WTC11 (cell line): ENCODE data around the gene PRELID3B.

Source experiments
- ATF2 ChIP-seq: sonication (generic); formaldehyde crosslinking; IDR thresholded peaks from 2 replicates; pipeline ENCODE4 v1.8.1; 2022; ENCODE audit warnings: low read depth, missing genetic modification reagents, borderline replicate concordance
- ATF3 ChIP-seq: sonication (generic); formaldehyde crosslinking; conservative IDR thresholded peaks from 2 replicates; pipeline ENCODE4 v1.8.1; 2022; ENCODE audit warnings: mild to moderate bottlenecking, missing genetic modification reagents
- CREB1 ChIP-seq: sonication (generic); formaldehyde crosslinking; IDR thresholded peaks from 2 replicates; pipeline ENCODE4 v1.8.0; 2023; ENCODE audit warnings: mild to moderate bottlenecking, missing genetic modification reagents
- CREM ChIP-seq: sonication (generic); formaldehyde crosslinking; IDR thresholded peaks from 2 replicates; pipeline ENCODE4 v1.8.1; 2022; ENCODE audit warnings: mild to moderate bottlenecking, missing genetic modification reagents, moderate library complexity
- ELF4 ChIP-seq: sonication (generic); formaldehyde crosslinking; IDR thresholded peaks from 2 replicates; pipeline ENCODE4 v1.8.1; 2022; ENCODE audit warnings: low read depth, mild to moderate bottlenecking, moderate library complexity, missing genetic modification reagents
- ESRRA ChIP-seq: sonication (generic); formaldehyde crosslinking; IDR thresholded peaks from 2 replicates; pipeline ENCODE4 v1.8.1; 2022; ENCODE audit warnings: mild to moderate bottlenecking, missing genetic modification reagents, borderline replicate concordance
- IRF2 ChIP-seq: sonication (generic); formaldehyde crosslinking; IDR thresholded peaks from 2 replicates; pipeline ENCODE4 v1.8.0; 2022; ENCODE audit warnings: low read depth, missing genetic modification reagents, borderline replicate concordance
- NFE2L1 ChIP-seq: sonication (generic); formaldehyde crosslinking; IDR thresholded peaks from 2 replicates; pipeline ENCODE4 v1.8.1; 2023; ENCODE audit warnings: missing genetic modification reagents
- NR2C2 ChIP-seq: sonication (generic); formaldehyde crosslinking; IDR thresholded peaks from 2 replicates; pipeline ENCODE4 v1.8.0; 2022; ENCODE audit warnings: mild to moderate bottlenecking, missing genetic modification reagents
- ZNF121 ChIP-seq: sonication (generic); formaldehyde crosslinking; IDR thresholded peaks from 2 replicates; pipeline ENCODE4 v1.8.0; 2023; ENCODE audit warnings: missing genetic modification reagents
- ZNF317 ChIP-seq: sonication (generic); formaldehyde crosslinking; IDR thresholded peaks from 2 replicates; pipeline ENCODE4 v1.8.1; 2023; ENCODE audit warnings: low read depth, mild to moderate bottlenecking, moderate library complexity, missing genetic modification reagents, borderline replicate concordance
- TF ChIP-seq, protein P1 (sequence below): fragments of 200-600 bp; IDR thresholded peaks from 2 replicates; pipeline ENCODE4 v1.8.0; 2022; ENCODE audit warnings: antibody characterized with exemption
- TF ChIP-seq, protein P2 (sequence below): sonication (generic); formaldehyde crosslinking; IDR thresholded peaks from 2 replicates; pipeline ENCODE4 v1.8.1; 2023; ENCODE audit warnings: mild to moderate bottlenecking, missing genetic modification reagents, moderate library complexity
- TF ChIP-seq, protein P3 (sequence below): fragments of 250-450 bp; sonication (Bioruptor Pico); IDR thresholded peaks from 2 replicates; pipeline ENCODE4 v1.9.0; 2021; ENCODE audit warnings: mild to moderate bottlenecking

DNA sequence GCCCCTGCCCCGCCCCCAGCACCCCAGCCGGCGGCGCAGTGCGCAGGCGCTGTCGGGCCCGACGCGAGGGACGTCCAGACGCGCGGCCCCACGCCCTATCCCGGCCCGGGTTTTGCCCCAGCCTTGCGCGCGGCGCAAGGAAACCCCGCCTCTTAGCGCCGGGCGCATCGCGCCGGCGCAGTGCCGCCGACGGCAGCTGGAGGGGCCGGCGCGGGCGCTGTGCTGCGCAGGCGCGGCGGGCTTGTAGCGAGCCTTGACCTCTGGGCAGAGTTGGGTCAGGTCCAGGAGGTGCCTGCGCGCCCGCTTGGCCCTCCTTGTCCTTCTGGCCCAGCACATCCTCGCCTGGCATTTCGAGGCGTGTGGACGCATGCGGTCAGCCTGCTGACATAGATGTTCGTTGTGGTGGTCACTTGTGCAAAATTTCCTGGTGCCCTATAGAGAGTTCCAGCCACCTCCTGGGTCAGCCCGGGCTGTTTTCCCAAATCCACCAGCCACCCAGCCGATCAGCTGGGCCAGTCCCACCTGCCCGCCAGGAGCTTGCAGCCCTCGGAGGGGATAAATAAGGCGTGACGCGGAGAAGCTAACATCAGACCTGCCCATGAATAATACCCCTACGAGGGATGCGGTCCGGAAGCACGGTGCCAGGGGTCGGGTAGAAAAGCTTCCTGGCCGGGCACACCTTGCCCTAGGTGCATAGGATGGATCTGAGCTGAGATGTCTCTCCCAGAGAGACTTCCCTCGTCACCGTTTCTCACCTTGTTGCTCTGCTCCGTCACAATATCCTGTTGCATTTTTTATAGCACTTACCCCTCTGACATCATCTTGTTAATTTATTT is 428 bp upstream of the PRELID3B start:
- TF ChIP-seq IRF2 (CRISPR knock-in tag) (no peak), ZNF317 (no peak), ATF3 (CRISPR knock-in tag) (no peak), CREM (CRISPR knock-in tag) (no peak), CREB1 (CRISPR knock-in tag) (no peak), NR2C2 (CRISPR knock-in tag) (no peak), ESRRA (CRISPR knock-in tag) (no peak), NFE2L1 (no peak), ZNF121 (CRISPR knock-in tag) (no peak), ATF2 (CRISPR knock-in tag) (no peak), ELF4 (CRISPR knock-in tag) (no peak)
- TF ChIP-seq, protein P1, sequence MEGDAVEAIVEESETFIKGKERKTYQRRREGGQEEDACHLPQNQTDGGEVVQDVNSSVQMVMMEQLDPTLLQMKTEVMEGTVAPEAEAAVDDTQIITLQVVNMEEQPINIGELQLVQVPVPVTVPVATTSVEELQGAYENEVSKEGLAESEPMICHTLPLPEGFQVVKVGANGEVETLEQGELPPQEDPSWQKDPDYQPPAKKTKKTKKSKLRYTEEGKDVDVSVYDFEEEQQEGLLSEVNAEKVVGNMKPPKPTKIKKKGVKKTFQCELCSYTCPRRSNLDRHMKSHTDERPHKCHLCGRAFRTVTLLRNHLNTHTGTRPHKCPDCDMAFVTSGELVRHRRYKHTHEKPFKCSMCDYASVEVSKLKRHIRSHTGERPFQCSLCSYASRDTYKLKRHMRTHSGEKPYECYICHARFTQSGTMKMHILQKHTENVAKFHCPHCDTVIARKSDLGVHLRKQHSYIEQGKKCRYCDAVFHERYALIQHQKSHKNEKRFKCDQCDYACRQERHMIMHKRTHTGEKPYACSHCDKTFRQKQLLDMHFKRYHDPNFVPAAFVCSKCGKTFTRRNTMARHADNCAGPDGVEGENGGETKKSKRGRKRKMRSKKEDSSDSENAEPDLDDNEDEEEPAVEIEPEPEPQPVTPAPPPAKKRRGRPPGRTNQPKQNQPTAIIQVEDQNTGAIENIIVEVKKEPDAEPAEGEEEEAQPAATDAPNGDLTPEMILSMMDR: no peak
- TF ChIP-seq, protein P2, sequence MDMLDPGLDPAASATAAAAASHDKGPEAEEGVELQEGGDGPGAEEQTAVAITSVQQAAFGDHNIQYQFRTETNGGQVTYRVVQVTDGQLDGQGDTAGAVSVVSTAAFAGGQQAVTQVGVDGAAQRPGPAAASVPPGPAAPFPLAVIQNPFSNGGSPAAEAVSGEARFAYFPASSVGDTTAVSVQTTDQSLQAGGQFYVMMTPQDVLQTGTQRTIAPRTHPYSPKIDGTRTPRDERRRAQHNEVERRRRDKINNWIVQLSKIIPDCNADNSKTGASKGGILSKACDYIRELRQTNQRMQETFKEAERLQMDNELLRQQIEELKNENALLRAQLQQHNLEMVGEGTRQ (CRISPR knock-in tag): no peak
- TF ChIP-seq, protein P3, sequence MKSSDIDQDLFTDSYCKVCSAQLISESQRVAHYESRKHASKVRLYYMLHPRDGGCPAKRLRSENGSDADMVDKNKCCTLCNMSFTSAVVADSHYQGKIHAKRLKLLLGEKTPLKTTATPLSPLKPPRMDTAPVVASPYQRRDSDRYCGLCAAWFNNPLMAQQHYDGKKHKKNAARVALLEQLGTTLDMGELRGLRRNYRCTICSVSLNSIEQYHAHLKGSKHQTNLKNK (CRISPR knock-in tag): no peak
